GM21390 (cell line): ENCODE results near the gene TP53I3.
A peak's percentile ranks its signal among the peaks of the same experiment; 100 is the strongest.
"Not testable (repeated sequence)": the region's sequence is repeated elsewhere in the genome, so short reads cannot be mapped to it uniquely, and the experiment has no call there.

ENCODE experiments used
- ATAC-seq: cut with Tn5 transposase; IDR thresholded peaks from one replicate; pipeline ENCODE4 v1.9.1; 2021; ENCODE audit not compliant: unreplicated experiment

The TP53I3 gene

DNA sequence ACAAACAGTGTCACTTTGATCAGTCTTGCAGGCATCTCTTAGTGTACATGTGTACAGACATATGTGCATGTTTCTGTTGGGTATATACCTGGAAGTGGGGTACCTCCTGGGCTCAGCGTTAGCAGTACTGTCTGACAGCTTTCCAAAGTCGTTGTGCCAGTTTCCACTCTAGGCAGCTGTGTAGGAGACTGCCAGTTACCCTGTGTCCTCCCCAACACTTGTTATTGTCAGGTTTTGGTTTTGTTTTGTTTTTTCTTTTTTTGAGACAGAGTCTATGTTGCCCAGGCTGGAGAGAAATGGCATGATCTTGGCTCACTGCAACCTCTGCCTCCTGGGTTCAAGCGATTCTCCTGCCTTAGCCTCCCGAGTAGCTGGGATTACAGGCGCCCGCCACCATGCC, 28.9 kb downstream of the TP53I3 start:
- ATAC-seq, result no peak

GRCh38 chr2:24054366-24055010, 30.1 kb downstream of the TP53I3 start:
- ATAC-seq, result no peak

DNA sequence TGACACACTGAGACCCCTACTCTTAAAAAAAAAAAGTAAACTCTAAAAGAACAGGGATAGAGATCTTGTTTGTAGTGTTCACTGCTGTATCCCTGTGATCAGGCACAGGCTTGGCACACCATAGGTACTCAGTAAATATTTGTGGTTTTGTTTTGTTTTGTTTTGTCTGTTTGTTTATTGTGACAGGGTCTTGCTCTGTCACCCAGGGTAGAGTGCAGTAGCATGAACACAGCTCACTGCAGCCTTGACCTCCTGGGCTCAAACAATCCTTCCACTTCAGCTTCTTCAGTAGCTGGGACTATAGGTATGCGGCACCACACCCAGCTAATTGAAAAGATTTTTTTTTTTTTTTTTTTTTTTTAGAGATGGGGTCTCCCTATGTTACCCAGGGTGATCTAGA, 31.7 kb downstream of the TP53I3 start:
- no peak for ATAC-seq

GRCh38 chr2:24051833-24052232, 32.8 kb downstream of the TP53I3 start:
- no peak for ATAC-seq

DNA sequence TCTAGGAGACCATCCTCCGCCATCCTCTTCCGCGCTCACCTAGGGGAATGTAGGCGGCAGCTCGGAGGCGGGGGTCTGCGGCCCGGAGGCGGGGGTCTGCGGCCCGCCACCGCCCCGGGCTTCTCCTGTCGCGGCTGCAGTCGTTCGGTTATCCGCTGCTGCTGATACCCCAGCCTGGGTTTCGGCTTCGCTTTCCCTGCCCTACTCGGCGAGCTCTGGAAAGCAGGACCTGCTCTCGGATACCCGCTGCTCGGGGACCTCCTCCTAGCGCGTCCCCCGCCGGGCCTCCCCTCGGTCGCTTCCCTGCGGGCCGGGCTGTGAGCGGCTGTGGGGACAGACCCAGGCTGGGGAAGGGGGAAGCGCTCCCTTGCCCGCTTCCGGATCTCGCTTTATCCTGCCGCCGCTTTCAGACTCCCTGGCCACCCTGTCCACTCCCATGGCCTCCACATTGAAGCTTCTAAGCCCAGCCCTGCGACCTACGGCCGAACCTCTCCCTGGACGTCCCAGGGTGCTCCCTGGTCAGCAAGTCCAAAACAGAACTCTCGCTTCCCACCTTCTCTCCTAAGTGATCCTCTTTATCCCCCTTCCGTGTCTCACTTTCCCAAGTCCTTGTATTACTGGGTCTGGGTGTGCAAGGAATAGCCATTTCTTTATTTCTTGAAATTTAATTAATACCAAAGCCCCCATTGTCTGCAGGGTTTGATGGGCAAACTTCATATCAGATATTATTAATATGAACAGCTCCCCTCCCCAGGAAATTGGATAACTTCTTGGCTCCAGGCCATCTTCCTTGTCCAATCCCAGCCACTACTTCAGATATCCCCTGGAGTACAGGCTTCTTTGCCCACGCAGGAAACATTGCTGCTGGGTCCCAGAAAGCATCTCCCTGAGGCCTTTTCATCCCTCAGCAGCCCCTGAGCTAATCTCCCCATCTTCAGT, 34.3 kb downstream of the TP53I3 start:
- ATAC-seq, result no peak

DNA sequence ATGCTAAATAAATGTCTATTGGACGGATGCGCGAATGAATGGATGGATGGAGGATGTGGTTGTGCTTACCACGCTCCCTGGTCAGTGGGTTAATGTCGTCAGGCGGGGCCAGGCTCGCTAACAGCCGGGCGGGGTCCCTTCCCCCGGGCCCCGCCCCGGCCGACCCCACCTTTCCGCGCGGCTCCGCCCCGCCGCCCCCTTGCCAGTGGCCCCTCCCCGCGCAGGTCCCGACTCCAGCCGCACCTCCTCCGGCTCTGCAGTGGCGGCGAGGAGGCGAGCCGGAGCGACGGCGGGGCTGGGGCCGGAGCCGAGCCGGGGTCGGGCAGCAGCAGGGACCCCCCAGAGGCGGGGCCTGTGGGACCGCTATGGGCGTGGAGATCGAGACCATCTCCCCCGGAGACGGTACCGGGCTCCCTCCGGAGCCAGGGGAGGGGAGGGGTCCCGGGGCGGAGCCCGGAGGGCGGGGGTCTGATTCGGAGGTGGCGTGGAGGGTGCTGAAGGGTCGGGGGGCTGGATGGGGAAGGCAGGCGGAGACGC, 35.1 kb downstream of the TP53I3 start, which contains the start of gene FKBP1B:
FKBP1B (plus strand) TSS at position 257 of the 537 bp plus-strand sequence; CDS start at position 366, 109 bp downstream.
- no peak for ATAC-seq

- no peak for ATAC-seq
Measured at GRCh38 chr2:24048769-24049484, 35.7 kb downstream of the TP53I3 start.

- no peak for ATAC-seq
Measured at GRCh38 chr2:24047703-24048033, 37.0 kb downstream of the TP53I3 start.

- peak; percentile 99 for ATAC-seq
Measured at GRCh38 chr2:24046930-24047702, 37.5 kb downstream of the TP53I3 start, which contains the start of gene WDCP. Gene WDCP (minus strand): TSS chr2:24047391. CDS start chr2:24039494, 7,897 bp downstream.

DNA sequence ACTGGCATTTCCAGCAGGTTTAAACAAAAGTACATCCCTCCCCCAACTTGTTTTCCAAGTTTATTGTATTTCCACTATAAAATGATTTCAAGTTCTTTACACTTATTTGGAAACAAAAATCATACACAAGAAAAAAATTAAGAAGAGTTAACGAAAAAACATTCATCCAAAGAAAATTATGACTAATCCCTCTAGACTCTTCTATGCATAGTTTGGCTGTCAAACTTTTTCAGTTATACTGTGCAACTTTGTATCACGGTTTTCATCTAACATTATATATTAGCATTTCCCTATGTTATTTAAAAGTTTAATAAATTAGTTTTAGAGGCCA, 38.1 kb downstream of the TP53I3 start:
- ATAC-seq, result no peak

DNA sequence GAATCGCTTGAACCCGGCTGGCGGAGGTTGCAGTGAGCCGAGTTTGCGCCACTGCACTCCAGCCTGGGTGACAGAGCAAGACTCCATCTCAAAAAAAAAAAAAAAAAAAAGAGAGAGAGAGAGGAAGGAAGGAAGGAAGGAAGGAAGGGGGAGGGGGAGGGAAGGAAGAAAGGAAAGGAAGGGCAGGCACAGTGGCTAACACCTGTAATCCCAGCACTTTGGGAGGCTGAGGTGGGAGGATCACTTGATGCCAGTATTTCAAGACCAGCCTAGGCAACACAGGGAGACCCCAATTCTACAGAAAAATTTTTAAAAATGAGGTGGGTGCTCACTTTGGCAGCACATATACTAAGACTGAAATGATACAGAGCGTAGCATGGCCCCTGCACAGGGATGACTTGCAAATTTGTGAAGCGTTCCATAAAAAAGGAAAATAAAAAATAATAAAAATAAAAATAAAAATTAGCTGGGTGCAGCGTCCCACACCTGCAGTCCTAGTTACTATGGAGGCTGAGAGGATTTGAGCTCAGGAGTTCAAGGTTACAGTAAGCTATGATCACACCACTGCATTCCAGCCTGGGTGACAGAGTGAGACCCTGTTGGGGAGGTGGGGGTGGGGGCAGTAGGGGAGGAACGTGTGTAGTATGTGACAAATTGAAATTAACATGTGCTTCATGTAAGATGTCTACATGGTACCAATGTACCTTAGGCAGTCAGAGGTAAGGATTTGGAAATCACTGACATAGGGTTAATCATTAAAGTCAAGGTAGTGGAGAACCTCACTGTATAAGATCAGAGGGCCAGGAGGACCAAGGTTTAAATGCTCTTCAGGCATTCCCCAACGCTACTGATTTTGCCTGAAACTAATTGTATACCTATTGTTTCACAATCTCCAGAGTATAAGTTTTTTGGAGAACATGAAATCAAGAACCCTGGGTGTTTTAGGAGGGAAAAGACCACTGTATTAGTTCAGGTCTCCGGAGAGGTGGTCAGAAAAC, 38.8 kb downstream of the TP53I3 start:
- no peak for ATAC-seq

DNA sequence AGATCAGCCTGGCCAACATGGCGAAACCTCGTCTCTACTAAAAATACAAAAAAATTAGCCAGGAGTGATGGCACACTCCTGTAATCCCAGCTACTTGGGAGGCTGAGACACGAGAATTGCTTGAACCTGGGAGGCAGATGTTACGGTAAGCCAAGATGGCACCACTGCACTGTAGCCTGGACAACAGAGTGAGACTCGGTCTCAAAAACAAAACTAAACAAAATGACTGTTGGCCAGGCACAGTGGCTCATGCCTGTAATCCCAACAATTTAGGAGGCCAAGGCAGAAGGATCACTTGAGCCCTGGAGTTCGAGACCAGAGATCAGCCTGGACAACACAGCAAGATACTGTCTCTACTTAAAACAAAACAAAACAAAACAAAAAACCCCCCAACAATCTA, 41.5 kb downstream of the TP53I3 start:
- not testable (repeated sequence) for ATAC-seq

DNA sequence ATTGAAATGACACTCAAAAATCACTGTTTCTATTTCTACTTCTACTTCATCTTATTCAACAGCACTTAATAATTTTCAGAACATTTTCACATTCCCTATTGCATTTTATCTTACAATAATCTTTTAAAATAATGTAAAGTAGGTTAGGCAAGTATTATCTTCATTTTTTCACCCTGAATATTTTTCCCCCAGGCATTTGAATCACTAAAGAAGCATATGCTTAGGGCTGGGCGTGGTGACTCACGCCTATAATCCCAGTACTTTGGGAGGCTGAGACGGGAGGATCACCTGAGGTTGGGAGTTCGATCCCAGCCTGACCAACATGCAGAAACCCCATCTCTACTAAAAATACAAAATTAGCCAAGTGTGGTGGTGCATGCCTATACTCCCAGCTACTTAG, 44.1 kb downstream of the TP53I3 start:
- ATAC-seq, result no peak

GRCh38 chr2:24038786-24039499, 45.7 kb downstream of the TP53I3 start:
- ATAC-seq, result no peak
